IMR-90 (cell line): Measurements from ENCODE around the gene ANXA4. TPM values are rescaled to one million over a fixed set of nuclear protein-coding genes. Genes with fewer than 3 reads are reported as not detected.
A peak's percentile ranks its signal among the peaks of the same experiment; 100 is the strongest.

Source experiments
- ATAC-seq: fragments of 200-7000 bp; cut with Tn5 transposase; 2 replicates; pipeline ENCODE4 v1.9.1; 2020; ENCODE audit warnings: low read depth, mild to moderate bottlenecking, moderate library complexity
- BruUV-seq: library from RNA; stranded (reverse); fragments of 400-500 nt; replicated peaks from 2 replicates; lab custom pipeline; 2021; lab: Mats Ljungman, UMichigan
- CTCF ChIA-PET: fragments of 300-600 bp; formaldehyde crosslinking; extraction: SDS; loops from one replicate; lab custom pipeline; 2021; ENCODE audit warnings: antibody characterized with exemption; lab: Yijun Ruan, JAX
- POLR2A ChIA-PET: fragments of 300-600 bp; sonication (Branson Sonifier 250); formaldehyde crosslinking; loops from one replicate; lab custom pipeline; 2022; ENCODE audit warnings: antibody characterized with exemption; ENCODE audit not compliant: unreplicated experiment; lab: Charles Lee
- DNase-seq: peaks from one replicate; pipeline ENCODE4 v3.0.0; 2013
- H2AFZ ChIP-seq: replicated peaks from 2 replicates; pipeline ENCODE3; 2013; ENCODE audit warnings: low read length, mild to moderate bottlenecking; ENCODE audit not compliant: poor library complexity
- H2AK5ac ChIP-seq: 2 replicates; pipeline ENCODE4 v1.6.1; 2013; ENCODE audit warnings: low read depth, low read length, inconsistent platforms
- H2AK9ac ChIP-seq: replicated peaks from 2 replicates; pipeline ENCODE3; 2013; ENCODE audit warnings: mild to moderate bottlenecking, low read depth, low read length, moderate library complexity; ENCODE audit not compliant: poor library complexity
- H2BK120ac ChIP-seq: 2 replicates; pipeline ENCODE4 v1.6.1; 2013; ENCODE audit warnings: low read depth, low read length, inconsistent platforms
- H2BK15ac ChIP-seq: 3 replicates; pipeline ENCODE4 v1.6.1; 2013; ENCODE audit warnings: low read depth, low read length, inconsistent platforms
- H2BK20ac ChIP-seq: 2 replicates; pipeline ENCODE4 v1.6.1; 2013; ENCODE audit warnings: low read depth, mild to moderate bottlenecking, inconsistent platforms, low read length, moderate library complexity
- H2BK5ac ChIP-seq: 2 replicates; pipeline ENCODE4 v1.6.1; 2013; ENCODE audit warnings: mild to moderate bottlenecking, low read depth, low read length, inconsistent platforms; ENCODE audit not compliant: poor library complexity, severe bottlenecking
- H3K14ac ChIP-seq: replicated peaks from 2 replicates; pipeline ENCODE4 v1.6.1; 2013; ENCODE audit warnings: low read depth, low read length, inconsistent platforms
- H3K18ac ChIP-seq: 2 replicates; pipeline ENCODE4 v1.6.1; 2013; ENCODE audit warnings: low read depth, low read length, control low read depth
- H3K23ac ChIP-seq: 2 replicates; pipeline ENCODE4 v1.6.1; 2013; ENCODE audit warnings: low read depth, low read length, inconsistent platforms
- H3K27ac ChIP-seq: 2 replicates; pipeline ENCODE4 v1.5.1; 2013; ENCODE audit warnings: mild to moderate bottlenecking, control low read depth, low read length; ENCODE audit not compliant: insufficient read depth
- H3K27me3 ChIP-seq: 2 replicates; pipeline ENCODE4 v1.6.1; 2013; ENCODE audit warnings: low read length; ENCODE audit not compliant: control insufficient read depth, insufficient read depth
- H3K36me3 ChIP-seq: 2 replicates; pipeline ENCODE4 v1.6.1; 2013; ENCODE audit warnings: low read length, mixed read lengths; ENCODE audit not compliant: control insufficient read depth, insufficient read depth
- H3K4ac ChIP-seq: 2 replicates; pipeline ENCODE4 v1.6.1; 2013; ENCODE audit warnings: low read depth, low read length, inconsistent platforms
- H3K4me1 ChIP-seq: 2 replicates; pipeline ENCODE4 v1.6.1; 2013; ENCODE audit warnings: low read length, mixed read lengths; ENCODE audit not compliant: control insufficient read depth, insufficient read depth
- H3K4me2 ChIP-seq: 2 replicates; pipeline ENCODE4 v1.6.1; 2013; ENCODE audit warnings: low read depth, mild to moderate bottlenecking, control low read depth, low read length, moderate library complexity
- H3K4me3 ChIP-seq: 2 replicates; pipeline ENCODE4 v1.5.1; 2013; ENCODE audit warnings: low read depth, mild to moderate bottlenecking, control low read depth, low read length, moderate library complexity; ENCODE audit not compliant: insufficient read depth
- H3K56ac ChIP-seq: 2 replicates; pipeline ENCODE4 v1.6.1; 2013; ENCODE audit warnings: low read length, inconsistent platforms; ENCODE audit not compliant: insufficient read depth; ENCODE audit errors: extremely low read depth
- H3K79me1 ChIP-seq, 2 experiments: 2 replicates each; pipeline ENCODE4 v1.6.1; 2013; ENCODE audit warnings: low read length in 2 of 2, inconsistent platforms in 1 of 2, low read depth in 1 of 2
- H3K9ac ChIP-seq: 2 replicates; pipeline ENCODE4 v1.6.1; 2013; ENCODE audit warnings: low read depth, low read length, control low read depth
- H3K9me1 ChIP-seq: 2 replicates; pipeline ENCODE4 v1.6.1; 2013; ENCODE audit warnings: low read length, inconsistent platforms; ENCODE audit not compliant: insufficient read depth
- H3K9me3 ChIP-seq: 2 replicates; pipeline ENCODE4 v1.6.1; 2013; ENCODE audit warnings: low read length; ENCODE audit not compliant: control insufficient read depth, insufficient read depth
- H4K20me1 ChIP-seq: 2 replicates; pipeline ENCODE4 v1.6.1; 2013; ENCODE audit warnings: low read length, inconsistent platforms; ENCODE audit not compliant: insufficient read depth
- H4K5ac ChIP-seq: 2 replicates; pipeline ENCODE4 v1.6.1; 2013; ENCODE audit warnings: mild to moderate bottlenecking, low read depth, low read length, control low read depth
- H4K8ac ChIP-seq, 2 experiments: 2 replicates each; pipeline ENCODE4 v1.6.1; 2013; ENCODE audit warnings: low read depth in 2 of 2, low read length in 2 of 2, control low read depth in 1 of 2, inconsistent platforms in 1 of 2
- H4K91ac ChIP-seq: 2 replicates; pipeline ENCODE4 v1.6.1; 2013; ENCODE audit warnings: low read depth, low read length, inconsistent platforms; ENCODE audit not compliant: insufficient read depth
- BHLHE40 ChIP-seq: fragments of 150-350 bp; IDR thresholded peaks from 2 replicates; pipeline ENCODE4 v1.6.1; 2016; ENCODE audit warnings: mild to moderate bottlenecking, low read depth, low read length
- CEBPB ChIP-seq: IDR thresholded peaks from 2 replicates; pipeline ENCODE4 v1.6.1; 2012; ENCODE audit warnings: low read depth, low read length, improper control_type of control experiment
- CHD1 ChIP-seq: IDR thresholded peaks from 2 replicates; pipeline ENCODE4 v1.6.1; 2012; ENCODE audit warnings: low read depth, low read length, improper control_type of control experiment
- CTCF ChIP-seq: conservative IDR thresholded peaks from 2 replicates; pipeline ENCODE4 v1.5.1; 2012; ENCODE audit warnings: mild to moderate bottlenecking, low read depth, low read length, improper control_type of control experiment
- ELK1 ChIP-seq: fragments of 150-350 bp; IDR thresholded peaks from 2 replicates; pipeline ENCODE4 v1.6.1; 2016; ENCODE audit warnings: low read depth, mild to moderate bottlenecking, low read length, moderate library complexity, borderline replicate concordance
- MAFK ChIP-seq: IDR thresholded peaks from 2 replicates; pipeline ENCODE4 v1.6.1; 2012; ENCODE audit warnings: low read depth, low read length, improper control_type of control experiment
- MXI1 ChIP-seq: IDR thresholded peaks from 2 replicates; pipeline ENCODE4 v1.6.1; 2012; ENCODE audit warnings: low read depth, mild to moderate bottlenecking, low read length, moderate library complexity, borderline replicate concordance
- NFE2L2 ChIP-seq: fragments of 150-350 bp; IDR thresholded peaks from 2 replicates; pipeline ENCODE4 v1.6.1; 2016; ENCODE audit warnings: low read depth, mild to moderate bottlenecking, low read length
- POLR2A ChIP-seq: IDR thresholded peaks from 2 replicates; pipeline ENCODE4 v1.6.1; 2012; ENCODE audit warnings: mild to moderate bottlenecking, low read depth, low read length
- RAD21 ChIP-seq: IDR thresholded peaks from 2 replicates; pipeline ENCODE4 v1.6.1; 2012; ENCODE audit warnings: low read length, improper control_type of control experiment
- RCOR1 ChIP-seq: IDR thresholded peaks from 2 replicates; pipeline ENCODE4 v1.6.1; 2012; ENCODE audit warnings: mild to moderate bottlenecking, low read length, improper control_type of control experiment; ENCODE audit not compliant: insufficient replicate concordance
- RFX5 ChIP-seq: IDR thresholded peaks from 2 replicates; pipeline ENCODE4 v1.8.0; 2012; ENCODE audit warnings: low read depth, mild to moderate bottlenecking, low read length, moderate library complexity
- SMC3 ChIP-seq: fragments of 150-350 bp; IDR thresholded peaks from 2 replicates; pipeline ENCODE4 v1.6.1; 2016; ENCODE audit warnings: low read depth, mild to moderate bottlenecking, antibody characterized with exemption, low read length, moderate library complexity
- USF2 ChIP-seq: fragments of 150-350 bp; IDR thresholded peaks from 2 replicates; pipeline ENCODE4 v1.6.1; 2017; ENCODE audit warnings: mild to moderate bottlenecking, antibody characterized with exemption, low read length, low read depth
- WGBS, 2 experiments: methylation state at CpG; one replicate each; pipeline versions ENCODE4 v1.1.5 to v1.1.7; 2013; ENCODE audit warnings: missing lambda C conversion rate in 2 of 2; ENCODE audit not compliant: insufficient read length in 1 of 2; ENCODE audit errors: extremely low coverage in 2 of 2; 5-methylcytosine and 5-hydroxymethylcytosine counted together
- dilution Hi-C: fragments of 300-500 bp; cut with HindIII; formaldehyde crosslinking; loops from one replicate; pipeline ENCODE4 v1.14.3; 2018; ENCODE audit warnings: low sequenced_read_pairs; ENCODE audit not compliant: unreplicated experiment
- in situ Hi-C: fragments of 300-500 bp; cut with MboI; formaldehyde crosslinking; loops from 3 replicates; pipeline ENCODE4 v1.14.3; 2019; ENCODE audit warnings: low sequenced_read_pairs, inconsistent platforms, mixed read lengths
- intact Hi-C: fragments of 100-400 bp; cut with micrococcal nuclease; formaldehyde crosslinking; loops from 2 replicates; pipeline ENCODE4 v1.10.0; 2022
- polyA plus RNA-seq, 3 experiments: library from polyadenylated mRNA; depleted of rRNA; stranded (reverse); fragments of >200 nt; gene quantifications; 2 replicates each; pipeline ENCODE4 v1.2.3, GENCODE V29; 2012; ENCODE audit warnings: low replicate concordance in 1 of 3
- total RNA-seq: library from RNA; depleted of rRNA; stranded (reverse); fragments of >200 nt; gene quantifications from 2 replicates; pipeline ENCODE4 v1.2.3, GENCODE V29; 2012

ANXA4 gene
- total and polyA plus RNA-seq, 2 of the 4 experiments (the other 2 are of a cell fraction): 22.2 to 72.0 TPM

- H3K4me3 ChIP-seq: peak overlapping the region; percentile 58
- no TSS peak for BruUV-seq
- H3K9me3 ChIP-seq: no peaks in the 10 kb centered on the region
- no peak overlapping the region for H3K18ac ChIP-seq
- peak overlapping the region; percentile 97 for H2AFZ ChIP-seq
- DNase-seq (no peak), ATAC-seq (peak; percentile 35)
- no peak overlapping the region; a peak in 1 of 4 replicates for H4K8ac ChIP-seq
- H3K4me1 ChIP-seq: 0 out of 2 replicates have a peak, but pooled peaks cover 2% of the 10 kb centered on the region
- no peaks in the 10 kb centered on the region for H3K36me3 ChIP-seq
- 1% methylated on average over 25 of the region's 45 CpGs; no CpG with 5 or more reads in 1 of the 2 experiments for WGBS, 2 experiments
- no peak overlapping the region for H2BK15ac ChIP-seq
- H3K4ac ChIP-seq: peak overlapping the region; percentile 24
- peak overlapping the region; percentile 90 for H2AK9ac ChIP-seq
- H4K91ac ChIP-seq: no peak overlapping the region
- peaks cover 14 to 37% of the 10 kb centered on the region in 2 experiments; a peak in 3 of 4 replicates for H3K79me1 ChIP-seq
- peak overlapping the region; percentile 36; the same call in 1 of the 2 replicates for H3K27ac ChIP-seq
- in situ Hi-C loops (no loop called here), dilution Hi-C loops (no loop called here), intact Hi-C loops (loop anchor here (10.0 kb wide), 1 partner anchor 55 kb away; no protein-coding TSS in a partner anchor)
- H3K9me1 ChIP-seq: 0 out of 2 replicates have a peak, but pooled peaks cover 6% of the 10 kb centered on the region
- peak overlapping the region; percentile 52 for H3K56ac ChIP-seq
- no peak overlapping the region for H2AK5ac ChIP-seq
- H3K14ac ChIP-seq: peak overlapping the region; percentile 50; the same call in 1 of the 2 replicates
- POLR2A ChIA-PET: no interaction called here
- no peaks in the 10 kb centered on the region for H3K27me3 ChIP-seq
- H2BK5ac ChIP-seq: peak overlapping the region; percentile 25
- H3K9ac ChIP-seq: peak overlapping the region; percentile 63
- H4K5ac ChIP-seq: no peak overlapping the region
- H3K4me2 ChIP-seq: peak overlapping the region; percentile 81
- CTCF ChIA-PET: no interaction called here
- H4K20me1 ChIP-seq: no peaks in the 10 kb centered on the region
- no peak overlapping the region for H2BK120ac ChIP-seq
- H2BK20ac ChIP-seq: no peak overlapping the region
- peak overlapping the region; percentile 44 for H3K23ac ChIP-seq
- no peak for TF ChIP-seq NFE2L2
- TF ChIP-seq POLR2A: no peak
- no peak for TF ChIP-seq CHD1
- TF ChIP-seq RFX5: no peak
- no peak for TF ChIP-seq MXI1
- TF ChIP-seq BHLHE40: no peak
- no peak for TF ChIP-seq CTCF
- no peak for TF ChIP-seq RAD21
- no peak for TF ChIP-seq SMC3
- TF ChIP-seq RCOR1: no peak
- no peak for TF ChIP-seq USF2
- TF ChIP-seq ELK1: no peak
- no peak for TF ChIP-seq CEBPB
- no peak for TF ChIP-seq MAFK
Observed at GRCh38 chr2:69830045-69830905, 88.3 kb downstream of the ANXA4 start.
